ENCODE measurements around the gene DNAAF5.

Gene DNAAF5

GRCh38 chr7:713488-714230 lies 12.8 kb upstream of the DNAAF5 start:
- no peak overlapping the region for H3K27ac Mint-ChIP-seq
- peaks cover 3% of the 10 kb centered on the region for H3K4me1 Mint-ChIP-seq (ENCODE audit: low read depth)
- no peaks in the 10 kb centered on the region for H3K36me3 Mint-ChIP-seq (ENCODE audit: low read depth)
- H3K27me3 Mint-ChIP-seq, result peaks cover 36% of the 10 kb centered on the region
- intact Hi-C loops (cut with micrococcal nuclease), result no loop called here
- H3K4me3 Mint-ChIP-seq, result no peak overlapping the region
- no peaks in the 10 kb centered on the region for H3K9me3 Mint-ChIP-seq

- Mint-ChIP-seq H3K36me3 (ENCODE audit: low read depth) (no peaks in the 10 kb centered on the region), H3K9me3 (no peaks in the 10 kb centered on the region), H3K4me1 (ENCODE audit: low read depth) (peaks cover 6% of the 10 kb centered on the region), H3K27ac (no peak overlapping the region), H3K4me3 (no peak overlapping the region), H3K27me3 (peaks cover 36% of the 10 kb centered on the region)
- intact Hi-C loops (cut with micrococcal nuclease), result no loop called here
Measured at GRCh38 chr7:714251-714671, 12.2 kb upstream of the DNAAF5 start.

- Mint-ChIP-seq H3K27me3 (peaks cover 29% of the 10 kb centered on the region), H3K36me3 (ENCODE audit: low read depth) (no peaks in the 10 kb centered on the region), H3K27ac (no peak overlapping the region), H3K4me3 (no peak overlapping the region), H3K9me3 (peaks cover 10% of the 10 kb centered on the region), H3K4me1 (ENCODE audit: low read depth) (peaks cover 6% of the 10 kb centered on the region)
- intact Hi-C loops (cut with micrococcal nuclease), result no loop called here
Measured at GRCh38 chr7:716222-716621, 10.3 kb upstream of the DNAAF5 start.

- Mint-ChIP-seq H3K27me3 (peaks cover 25% of the 10 kb centered on the region), H3K9me3 (peaks cover 14% of the 10 kb centered on the region), H3K4me1 (ENCODE audit: low read depth) (peaks cover 6% of the 10 kb centered on the region), H3K27ac (no peak overlapping the region), H3K36me3 (ENCODE audit: low read depth) (no peaks in the 10 kb centered on the region), H3K4me3 (no peak overlapping the region)
- intact Hi-C loops (cut with micrococcal nuclease), result no loop called here
Measured at GRCh38 chr7:716636-717035, 9.9 kb upstream of the DNAAF5 start.

- intact Hi-C loops (cut with micrococcal nuclease), result no loop called here
- H3K4me1 Mint-ChIP-seq (ENCODE audit: low read depth), result peaks cover 13% of the 10 kb centered on the region
- H3K4me3 Mint-ChIP-seq, result no peak overlapping the region
- H3K9me3 Mint-ChIP-seq, result peaks cover 41% of the 10 kb centered on the region
- H3K36me3 Mint-ChIP-seq (ENCODE audit: low read depth), result no peaks in the 10 kb centered on the region
- H3K27me3 Mint-ChIP-seq, result peaks cover 2% of the 10 kb centered on the region
- no peak overlapping the region for H3K27ac Mint-ChIP-seq
Measured at GRCh38 chr7:721619-722248, 4.8 kb upstream of the DNAAF5 start.

GRCh38 chr7:723541-723940 lies 3.0 kb upstream of the DNAAF5 start:
- intact Hi-C loops (cut with micrococcal nuclease), result no loop called here
- Mint-ChIP-seq H3K4me1 (ENCODE audit: low read depth) (peaks cover 20% of the 10 kb centered on the region), H3K9me3 (peaks cover 41% of the 10 kb centered on the region), H3K27me3 (no peaks in the 10 kb centered on the region), H3K4me3 (no peak overlapping the region), H3K27ac (no peak overlapping the region), H3K36me3 (ENCODE audit: low read depth) (no peaks in the 10 kb centered on the region)

GRCh38 chr7:724298-724697 lies 2.2 kb upstream of the DNAAF5 start:
- H3K36me3 Mint-ChIP-seq (ENCODE audit: low read depth), result no peaks in the 10 kb centered on the region
- H3K9me3 Mint-ChIP-seq, result peaks cover 41% of the 10 kb centered on the region
- no peaks in the 10 kb centered on the region for H3K27me3 Mint-ChIP-seq
- H3K4me3 Mint-ChIP-seq, result no peak overlapping the region
- no peak overlapping the region for H3K27ac Mint-ChIP-seq
- peaks cover 19% of the 10 kb centered on the region for H3K4me1 Mint-ChIP-seq (ENCODE audit: low read depth)
- intact Hi-C loops (cut with micrococcal nuclease), result no loop called here

GRCh38 chr7:725223-726005 lies 1.1 kb upstream of the DNAAF5 start:
- H3K9me3 Mint-ChIP-seq, result peaks cover 39% of the 10 kb centered on the region
- peaks cover 7% of the 10 kb centered on the region for H3K36me3 Mint-ChIP-seq (ENCODE audit: low read depth)
- H3K4me1 Mint-ChIP-seq (ENCODE audit: low read depth), result peaks cover 19% of the 10 kb centered on the region
- peak overlapping the region; percentile 72 for H3K27ac Mint-ChIP-seq
- H3K4me3 Mint-ChIP-seq, result peak overlapping the region; percentile 67
- intact Hi-C loops (cut with micrococcal nuclease), result no loop called here
- no peaks in the 10 kb centered on the region for H3K27me3 Mint-ChIP-seq

GRCh38 chr7:726854-727103 lies 280 bp downstream of the DNAAF5 start:
- intact Hi-C loops (cut with micrococcal nuclease), result no loop called here
- H3K27ac Mint-ChIP-seq, result no peak overlapping the region
- H3K36me3 Mint-ChIP-seq (ENCODE audit: low read depth), result peaks cover 14% of the 10 kb centered on the region
- no peaks in the 10 kb centered on the region for H3K27me3 Mint-ChIP-seq
- no peak overlapping the region for H3K4me3 Mint-ChIP-seq
- peaks cover 25% of the 10 kb centered on the region for H3K9me3 Mint-ChIP-seq
- peaks cover 19% of the 10 kb centered on the region for H3K4me1 Mint-ChIP-seq (ENCODE audit: low read depth)

- Mint-ChIP-seq H3K9me3 (peaks cover 21% of the 10 kb centered on the region), H3K27ac (peak within 1 kb of the TSS; percentile 72), H3K27me3 (no peaks in the 10 kb centered on the region), H3K4me1 (ENCODE audit: low read depth) (peaks cover 19% of the 10 kb centered on the region), H3K36me3 (ENCODE audit: low read depth) (peaks cover 14% of the 10 kb centered on the region), H3K4me3 (peak within 1 kb of the TSS; percentile 77)
- intact Hi-C loops (cut with micrococcal nuclease), result no loop called here
Measured at GRCh38 chr7:727104-727805, 756 bp downstream of the DNAAF5 start, which contains the start of gene PRKAR1B. TSS of gene PRKAR1B (minus strand) at chr7:727281. CDS start at chr7:711505, 15,776 bp downstream.

- Mint-ChIP-seq H3K36me3 (ENCODE audit: low read depth) (peaks cover 14% of the 10 kb centered on the region), H3K27me3 (no peaks in the 10 kb centered on the region), H3K4me1 (ENCODE audit: low read depth) (peaks cover 19% of the 10 kb centered on the region), H3K9me3 (peaks cover 16% of the 10 kb centered on the region), H3K4me3 (peak overlapping the region; percentile 51), H3K27ac (peak overlapping the region; percentile 5)
- intact Hi-C loops (cut with micrococcal nuclease), result no loop called here
Measured at GRCh38 chr7:727806-728460, 1.4 kb downstream of the DNAAF5 start.

- no peak overlapping the region for H3K27ac Mint-ChIP-seq
- H3K27me3 Mint-ChIP-seq, result no peaks in the 10 kb centered on the region
- H3K36me3 Mint-ChIP-seq (ENCODE audit: low read depth), result peaks cover 14% of the 10 kb centered on the region
- H3K9me3 Mint-ChIP-seq, result peaks cover 9% of the 10 kb centered on the region
- intact Hi-C loops (cut with micrococcal nuclease), result no loop called here
- H3K4me1 Mint-ChIP-seq (ENCODE audit: low read depth), result peaks cover 19% of the 10 kb centered on the region
- H3K4me3 Mint-ChIP-seq, result no peak overlapping the region
Measured at GRCh38 chr7:728602-729001, 2.1 kb downstream of the DNAAF5 start.

- Mint-ChIP-seq H3K27me3 (no peaks in the 10 kb centered on the region), H3K27ac (no peak overlapping the region), H3K9me3 (peaks cover 1% of the 10 kb centered on the region), H3K4me1 (ENCODE audit: low read depth) (peaks cover 19% of the 10 kb centered on the region), H3K36me3 (ENCODE audit: low read depth) (peaks cover 14% of the 10 kb centered on the region), H3K4me3 (no peak overlapping the region)
- intact Hi-C loops (cut with micrococcal nuclease), result no loop called here
Measured at GRCh38 chr7:729140-730000, 2.9 kb downstream of the DNAAF5 start.
